GM12878 (cell line): ENCODE data around the gene HCFC1R1. TPM values are rescaled to one million over a fixed set of nuclear protein-coding genes. Genes with fewer than 3 reads are reported as not detected.
A peak's percentile ranks its signal among the peaks of the same experiment; 100 is the strongest.

ENCODE experiments used
- ATAC-seq: fragments of 200-7000 bp; cut with Tn5 transposase; 3 replicates; pipeline ENCODE4 v1.9.1; 2020; ENCODE audit warnings: mild to moderate bottlenecking, moderate library complexity
- Bru-seq: library from RNA; stranded (reverse); fragments of 400-500 nt; gene quantifications from one replicate; lab custom pipeline; 2021; lab: Mats Ljungman, UMichigan
- BruChase-seq, 2 experiments: library from RNA; stranded (reverse); fragments of 400-500 nt; gene quantifications; one replicate each; lab custom pipeline; 2021; lab: Mats Ljungman, UMichigan
- BruUV-seq: library from RNA; stranded (reverse); fragments of 400-500 nt; replicated peaks from 2 replicates; lab custom pipeline; 2021; lab: Mats Ljungman, UMichigan
- CTCF ChIA-PET: fragments of 300-600 bp; sonication (Branson Sonifier 250); formaldehyde crosslinking; extraction: SDS; loops from one replicate; lab custom pipeline; 2021; ENCODE audit warnings: inconsistent platforms; lab: Yijun Ruan, JAX
- POLR2A ChIA-PET: fragments of 350-600 bp; formaldehyde crosslinking; extraction: SDS; loops from one replicate; lab custom pipeline; 2021; ENCODE audit warnings: inconsistent platforms; lab: Charles Lee
- RAD21 ChIA-PET: fragments of 300-600 bp; sonication (Branson Sonifier 250); formaldehyde crosslinking; loops from one replicate; lab custom pipeline; 2023; ENCODE audit warnings: antibody characterized with exemption; ENCODE audit not compliant: unreplicated experiment; lab: Charles Lee
- SMC1A ChIA-PET: fragments of 300-600 bp; sonication (Branson Sonifier 250); formaldehyde crosslinking; loops from one replicate; lab custom pipeline; 2023; ENCODE audit not compliant: unreplicated experiment, uncharacterized antibody; lab: Charles Lee
- DNase-seq: peaks from one replicate; pipeline ENCODE4 v3.0.0-alpha.2; 2011; ENCODE audit warnings: low read depth, low spot score
- FAIRE-seq: peaks from 3 replicates; lab custom pipeline; 2011; peaks lifted over from hg19 to GRCh38; lab: Jason Lieb, UNC
- H2AFZ ChIP-seq: 2 replicates; pipeline ENCODE4 v1.6.0; 2011; ENCODE audit warnings: low read depth, low read length, control low read depth; ENCODE audit not compliant: control insufficient read depth
- H3K27ac ChIP-seq: 2 replicates; pipeline ENCODE4 v1.5.1; 2011; ENCODE audit warnings: control low read depth; ENCODE audit not compliant: control insufficient read depth, insufficient read depth
- H3K27me3 ChIP-seq, 2 experiments: replicated peaks in 1 of 2; 2 replicates each; pipeline versions ENCODE4 v1.6.0 to v1.6.1; 2011; ENCODE audit warnings: low read length in 1 of 2; ENCODE audit not compliant: control insufficient read depth in 2 of 2, insufficient read depth in 2 of 2
- H3K36me3 ChIP-seq, 2 experiments: 2 replicates each; pipeline ENCODE4 v1.5.1; 2011; ENCODE audit warnings: low read length in 1 of 2; ENCODE audit not compliant: control insufficient read depth in 2 of 2, insufficient read depth in 2 of 2
- H3K4me1 ChIP-seq: 2 replicates; pipeline ENCODE4 v1.6.1; 2011; ENCODE audit warnings: mild to moderate bottlenecking, low read length, moderate library complexity, mixed read lengths; ENCODE audit not compliant: control insufficient read depth, insufficient read depth
- H3K4me2 ChIP-seq: 2 replicates; pipeline ENCODE4 v1.6.0; 2011; ENCODE audit warnings: control low read depth; ENCODE audit not compliant: control insufficient read depth, insufficient read depth
- H3K4me3 ChIP-seq: fragments of 200-600 bp; sonication (generic); 2 replicates; pipeline ENCODE4 v1.5.1; 2016
- H3K79me2 ChIP-seq: 2 replicates; pipeline ENCODE4 v1.6.0; 2011; ENCODE audit warnings: low read length; ENCODE audit not compliant: control insufficient read depth, insufficient read depth
- H3K9ac ChIP-seq: 2 replicates; pipeline ENCODE4 v1.8.0; 2011; ENCODE audit warnings: low read length, control low read depth, mixed read lengths; ENCODE audit not compliant: control insufficient read depth, insufficient read depth
- H3K9me3 ChIP-seq: replicated peaks from 3 replicates; pipeline ENCODE4 v1.5.1; 2011; ENCODE audit warnings: mild to moderate bottlenecking, low read length; ENCODE audit not compliant: control insufficient read depth, insufficient read depth
- H4K20me1 ChIP-seq: 2 replicates; pipeline ENCODE4 v1.6.0; 2011; ENCODE audit not compliant: control insufficient read depth, insufficient read depth
- ATF2 ChIP-seq: IDR thresholded peaks from 2 replicates; pipeline ENCODE4 v1.6.1; 2012; ENCODE audit warnings: low read length, inconsistent platforms
- BCL3 ChIP-seq: IDR thresholded peaks from 2 replicates; pipeline ENCODE4 v1.6.1; 2011; ENCODE audit warnings: borderline replicate concordance, low read depth, mild to moderate bottlenecking, moderate library complexity, low read length; ENCODE audit not compliant: insufficient read depth, poor library complexity, severe bottlenecking
- EED ChIP-seq: sonication (generic); IDR thresholded peaks from 2 replicates; pipeline ENCODE4 v1.6.1; 2016; ENCODE audit warnings: antibody characterized with exemption, low read depth
- GATAD2B ChIP-seq: fragments of 450-650 bp; conservative IDR thresholded peaks from 2 replicates; pipeline ENCODE4 v1.6.1; 2017; ENCODE audit warnings: low read depth, mild to moderate bottlenecking, moderate library complexity
- LARP7 ChIP-seq: fragments of 450-650 bp; IDR thresholded peaks from 2 replicates; pipeline ENCODE4 v1.6.1; 2017; ENCODE audit warnings: mild to moderate bottlenecking
- RAD21 ChIP-seq: IDR thresholded peaks from 2 replicates; pipeline ENCODE4 v1.6.1; 2011; ENCODE audit warnings: mild to moderate bottlenecking, low read depth, low read length, moderate library complexity; ENCODE audit not compliant: insufficient read depth
- USF2 ChIP-seq: IDR thresholded peaks from 2 replicates; pipeline ENCODE4 v1.6.1; 2011; ENCODE audit warnings: low read depth, low read length, improper control_type of control experiment, borderline replicate concordance
- ZNF687 ChIP-seq: fragments of 450-650 bp; IDR thresholded peaks from 2 replicates; pipeline ENCODE4 v1.6.1; 2017; ENCODE audit warnings: mild to moderate bottlenecking, moderate library complexity
- WGBS: methylation state at CpG from one replicate; pipeline ENCODE4 v1.1.6; 2016; ENCODE audit warnings: low lambda C conversion rate; ENCODE audit not compliant: insufficient replicate concordance, insufficient coverage; ENCODE audit errors: missing lambda C conversion rate; 5-methylcytosine and 5-hydroxymethylcytosine counted together
- in situ Hi-C: fragments of 300-500 bp; cut with MboI; formaldehyde crosslinking; loops from 9 replicates; pipeline ENCODE4 v1.14.3; 2018; ENCODE audit warnings: mixed read lengths
- intact Hi-C: fragments of 100-400 bp; cut with micrococcal nuclease; formaldehyde crosslinking; loops from one replicate; pipeline ENCODE4 v1.14.2; 2022; ENCODE audit not compliant: unreplicated experiment
- long read RNA-seq, 2 experiments: library from polyadenylated mRNA; unstranded; transcript quantifications; one replicate each; pipeline ENCODE4 v2.0.0, GENCODE V29; 2019 to 2020
- polyA minus RNA-seq, 3 experiments: library from RNA; depleted of rRNA, polyadenylated mRNA; stranded (reverse); fragments of >200 nt; gene quantifications; 2 replicates each; pipeline ENCODE4 v1.2.3, GENCODE V29; 2011
- polyA plus RNA-seq, 11 experiments: library from polyadenylated mRNA; depleted of rRNA in 4 of 11; unstranded in 6 of 11; stranded (reverse) in 5 of 11; fragments of >200 nt; fragmentation: Nextera tagmentation in 4 of 11; fragmentation: Illumina TruSeq in 1 of 11; extraction: Ambion mirVana in 4 of 11; extraction: Trizol in 1 of 11; gene quantifications; 1 replicate in 1 of 11; 2 replicates in 10 of 11; pipeline versions ENCODE4 v1.2.1 to v1.2.3, GENCODE V29; 2011 to 2016; ENCODE audit warnings: inconsistent platforms in 2 of 11, missing spikeins in 2 of 11, low read depth in 1 of 11
- total RNA-seq, 4 experiments: library from RNA; depleted of rRNA in 3 of 4; stranded (reverse); fragments of >200 nt in 3 of 4; fragmentation: Illumina TruSeq in 1 of 4; extraction: Trizol in 1 of 4; gene quantifications; 2 replicates each; pipeline versions ENCODE4 v1.2.1 to v1.2.3, GENCODE V29; 2013 to 2021

HCFC1R1 gene
- total RNA-seq (2013; cell fraction: nucleolus; rRNA removed) = 2.1 and 4.9 TPM in 2 replicates
- 35.9 and 40.7 TPM in 2 replicates for total RNA-seq (2014; rRNA removed)
- 13.7 and 14.6 TPM in 2 replicates for total RNA-seq (2014; rRNA removed; fragmentation: Illumina TruSeq; extraction: Trizol)
- total RNA-seq (2021) = 26.6 and 31.7 TPM in 2 replicates
- 19.7 TPM for polyA plus RNA-seq (2011; ENCODE audit: low read depth)
- polyA plus RNA-seq (2011; rRNA removed) = 6.8 and 14.3 TPM in 2 replicates
- 32.2 and 43.9 TPM in 2 replicates for polyA plus RNA-seq (2011; cell fraction: cytosol; rRNA removed)
- 23.6 and 24.4 TPM in 2 replicates for polyA plus RNA-seq (2011; cell fraction: nucleus; rRNA removed)
- polyA plus RNA-seq (2012) = 32.7 and 35.7 TPM in 2 replicates
- 4.8 and 11.5 TPM in 2 replicates for polyA plus RNA-seq (2014; fragmentation: Illumina TruSeq; extraction: Trizol)
- polyA plus RNA-seq (2014; fragmentation: Nextera tagmentation; extraction: Ambion mirVana) = 10 to 100 TPM in 1 of 2 experiments, 1 to 10 TPM in 1; 2.8 to 10.2 TPM
- polyA plus RNA-seq (2014; rRNA removed) = 41.9 and 48.1 TPM in 2 replicates
- polyA plus RNA-seq (2016; fragmentation: Nextera tagmentation; extraction: Ambion mirVana) = 10 to 100 TPM; 31.4 to 42.5 TPM
- 3.3 and 14.3 TPM in 2 replicates for polyA minus RNA-seq (2011; rRNA and poly(A)+ RNA removed)
- polyA minus RNA-seq (2011; cell fraction: cytosol; rRNA and poly(A)+ RNA removed) = 14.7 and 14.8 TPM in 2 replicates
- 3.3 and 5.1 TPM in 2 replicates for polyA minus RNA-seq (2011; cell fraction: nucleus; rRNA and poly(A)+ RNA removed)
- Bru-seq, nascent RNA = percentile 62 among the genes with signal in this experiment
- BruChase-seq, experiment 1, labeled RNA remaining after a 6-hour chase = percentile 68 among the genes with signal in this experiment
- percentile 65 among the genes with signal in this experiment for BruChase-seq, experiment 2, labeled RNA remaining after a 2-hour chase
- long read RNA-seq, experiment 1, transcript HCFC1R1-201 (4 exons, 965 nt) = major isoform, 8 of 18 reads
- long read RNA-seq, experiment 1, partial matches to known transcripts = 0 of 18 reads
- long read RNA-seq, experiment 1, other reads (novel, unspliced or antisense) = 1 of 18 reads
- long read RNA-seq, experiment 2 = 0 reads

DNA sequence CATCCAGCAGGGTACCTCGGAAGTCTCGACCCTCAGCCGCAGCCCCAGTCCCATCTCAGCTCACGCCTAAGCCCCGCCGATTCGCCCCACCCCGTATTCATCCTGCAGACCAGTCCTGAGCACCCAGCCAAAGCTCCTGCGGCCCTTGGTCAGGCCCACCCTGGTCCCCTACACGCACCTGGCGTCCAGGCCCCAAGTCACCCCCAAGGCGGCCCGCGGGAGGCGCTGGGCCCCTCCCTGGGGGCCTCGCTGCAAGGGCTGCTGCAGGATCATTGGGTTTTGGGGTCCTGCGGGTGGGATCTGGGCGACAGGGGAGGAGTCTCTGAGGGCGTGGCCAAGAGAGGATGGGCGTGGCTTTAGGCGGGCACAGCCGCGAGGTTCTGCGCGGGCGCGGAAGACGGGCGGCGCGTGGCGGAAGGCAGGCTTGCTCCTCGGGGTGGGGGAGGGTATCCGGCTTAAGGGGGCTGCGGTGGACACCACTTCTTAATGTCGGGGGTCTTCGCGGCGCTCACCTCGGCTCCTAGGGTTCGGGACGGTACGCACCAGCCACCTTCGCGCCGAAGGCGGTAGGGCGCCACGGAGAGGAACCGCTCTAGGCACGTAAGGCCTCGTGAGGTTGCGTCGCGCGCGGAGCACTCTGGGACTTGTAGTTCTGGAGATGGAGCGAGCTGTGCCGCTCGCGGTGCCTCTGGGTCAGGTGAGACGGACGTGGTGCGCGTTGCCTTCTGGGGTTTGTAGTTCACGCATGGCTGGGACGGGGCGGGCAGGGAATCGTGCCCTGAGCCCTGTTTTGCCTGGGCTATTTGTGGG lies at the start of gene HCFC1R1, which contains the start of gene THOC6:
HCFC1R1 (minus strand) TSS at position 274 of the 810 bp plus-strand sequence; CDS start at position 273, 1 bp downstream.
THOC6 (plus strand) TSS at position 367 of the 810 bp plus-strand sequence; CDS start at position 659, 292 bp downstream.
- BruUV-seq = TSS peak; percentile 93
- Histone ChIP-seq H3K79me2 (no peaks in the 10 kb centered on the region), H3K27me3 (no peaks in the 10 kb centered on the region; a peak in 1 of 4 replicates), H3K4me3 (peak within 1 kb of the TSS; percentile 87), H3K9ac (peak within 1 kb of the TSS; percentile 81), H2AFZ (peak within 1 kb of the TSS; percentile 94), H4K20me1 (0 out of 2 replicates have a peak, but pooled peaks cover 2% of the 10 kb centered on the region), H3K36me3 (peaks cover 4 to 7% of the 10 kb centered on the region in 2 experiments; a peak in 3 of 4 replicates), H3K4me1 (peaks cover 25% of the 10 kb centered on the region), H3K27ac (peak within 1 kb of the TSS; percentile 86), H3K9me3 (no peaks in the 10 kb centered on the region), H3K4me2 (peak within 1 kb of the TSS; percentile 83)
- WGBS = under 1% methylated on average over 69 of the region's 69 CpGs
- in situ Hi-C loops (no loop called here), intact Hi-C loops (no loop called here)
- ChIA-PET POLR2A (interaction anchor here (0.6 to 2.4 kb wide), 5 partner anchors 17 to 550 kb away, joined by 3 to 7 read pairs (median 5); partner anchors contain the start of gene ZNF213), SMC1A (interaction anchor here (1.3 to 10.1 kb wide), 3 partner anchors 8 to 111 kb away, joined by 5 to 91 read pairs (median 6); partner anchors contain the start of gene ZNF213), RAD21 (interaction anchor here (4.4 kb wide), 1 partner anchor 20 kb away, joined by 34 read pairs; no protein-coding TSS in a partner anchor), CTCF (interaction anchor here (0.9 to 18.2 kb wide), 8 partner anchors 8 to 185 kb away, joined by 3 to 421 read pairs (median 6); no protein-coding TSS in a partner anchor)
- ATAC-seq (peak; percentile 85), DNase-seq (peak; percentile 94), FAIRE-seq (peak; percentile 98)
- TF ChIP-seq ZNF687 = peak; percentile 50; the same call in 1 of the 2 replicates
- TF ChIP-seq EED = no peak
- TF ChIP-seq USF2 = peak; percentile 85
- TF ChIP-seq LARP7 = peak; percentile 95
- 0 out of 2 replicates have a peak, but pooled peaks have one; percentile 48 for TF ChIP-seq GATAD2B
- no peak for TF ChIP-seq ATF2
- no peak for TF ChIP-seq RAD21
- no peak for TF ChIP-seq BCL3
